HG02623 (cell line): ENCODE results near the gene CENPP.

Experiments
- ATAC-seq: cut with Tn5 transposase; IDR thresholded peaks from one replicate; pipeline ENCODE4 v1.9.1; 2021; ENCODE audit warnings: moderate library complexity; ENCODE audit not compliant: unreplicated experiment

CENPP gene

DNA sequence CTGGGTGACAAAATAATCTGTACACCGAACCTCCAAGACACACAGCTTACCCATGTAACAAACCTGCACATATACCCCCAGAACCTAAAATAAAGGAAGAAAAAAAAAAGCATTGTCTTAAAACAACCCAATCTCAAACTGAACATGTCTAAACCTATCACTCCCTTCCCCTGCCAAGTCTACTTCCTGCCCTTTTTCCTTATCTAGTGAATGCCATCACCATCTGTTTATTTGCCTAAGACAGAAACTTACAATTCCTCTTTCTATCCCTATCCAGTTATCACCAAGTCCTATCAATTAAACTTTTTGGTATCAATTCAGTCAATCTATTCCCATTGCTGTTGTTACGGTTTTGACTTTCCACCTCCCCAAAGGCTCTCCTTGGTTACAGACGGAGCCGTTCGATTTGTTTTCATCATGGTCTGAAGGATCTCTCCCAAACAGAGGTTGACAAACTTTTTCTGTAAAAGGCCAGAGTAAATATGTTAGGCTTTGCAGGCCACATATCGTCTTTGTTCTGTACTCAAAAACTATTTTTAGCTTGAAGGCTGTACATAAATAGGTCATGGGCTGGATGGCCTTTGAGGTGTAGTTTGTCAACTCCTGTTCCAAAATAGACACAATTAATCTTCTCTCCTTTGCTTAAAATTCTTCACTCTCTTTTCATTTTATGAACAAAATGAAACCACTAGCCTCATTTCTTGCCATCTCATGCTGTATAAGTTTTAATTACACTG lies 12.7 kb upstream of the CENPP start:
- ATAC-seq: no peak

DNA sequence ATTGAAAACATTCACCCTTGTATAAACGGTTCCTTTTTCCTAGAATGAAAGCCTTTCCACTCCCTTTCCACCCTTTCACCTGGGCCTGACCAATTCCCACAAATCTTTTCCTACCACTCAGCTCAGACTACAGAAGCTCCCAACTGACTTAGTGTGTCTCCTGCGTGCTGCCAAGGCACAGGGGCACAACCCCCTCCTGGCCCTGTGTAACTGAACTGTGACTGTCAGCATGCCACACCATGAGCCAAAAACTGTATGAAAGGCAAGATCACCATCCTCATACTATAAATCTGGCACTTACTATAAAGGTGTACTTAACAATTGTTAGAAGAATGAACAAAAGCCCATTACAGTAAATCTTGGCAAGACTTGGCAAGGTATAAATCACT lies 12.1 kb upstream of the CENPP start:
- ATAC-seq: no peak

DNA sequence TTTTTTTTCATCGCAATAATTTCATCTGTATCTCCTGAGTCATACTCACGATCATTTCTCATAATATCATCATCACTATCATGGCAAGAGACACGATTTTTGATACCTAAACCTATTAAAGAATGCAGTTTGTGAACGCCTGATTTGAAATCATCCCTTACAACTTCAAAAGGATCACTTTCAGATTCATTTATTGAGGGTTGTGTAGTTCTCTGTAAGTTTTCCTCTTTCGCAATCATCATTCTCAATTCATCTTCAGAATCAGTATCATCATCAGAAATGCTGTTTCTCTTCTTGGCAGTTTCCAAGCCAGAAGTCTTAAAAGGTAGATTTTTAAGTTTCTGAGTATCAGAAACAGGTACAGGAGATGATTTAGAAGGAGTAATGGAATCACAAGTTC lies 10.3 kb upstream of the CENPP start:
- no peak for ATAC-seq

DNA sequence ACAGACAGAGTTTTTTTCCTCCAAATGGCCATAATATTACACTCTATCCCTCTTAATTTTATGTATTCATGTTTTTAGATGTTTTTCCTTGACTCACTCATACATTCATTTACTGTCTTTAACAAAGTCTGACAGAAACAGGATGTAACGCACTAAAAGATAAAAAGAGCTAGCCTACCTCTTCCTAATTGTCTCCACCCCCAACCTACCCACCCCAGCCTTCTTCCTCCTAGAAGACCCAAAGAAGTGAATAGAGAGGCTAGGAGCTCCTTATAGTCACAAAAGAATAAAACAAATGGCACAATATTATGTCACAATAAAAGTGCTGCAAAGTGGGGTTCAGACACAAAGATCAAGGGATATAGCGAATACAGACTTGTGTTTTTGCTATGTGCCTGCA lies 1.3 kb upstream of the CENPP start:
- no peak for ATAC-seq

DNA sequence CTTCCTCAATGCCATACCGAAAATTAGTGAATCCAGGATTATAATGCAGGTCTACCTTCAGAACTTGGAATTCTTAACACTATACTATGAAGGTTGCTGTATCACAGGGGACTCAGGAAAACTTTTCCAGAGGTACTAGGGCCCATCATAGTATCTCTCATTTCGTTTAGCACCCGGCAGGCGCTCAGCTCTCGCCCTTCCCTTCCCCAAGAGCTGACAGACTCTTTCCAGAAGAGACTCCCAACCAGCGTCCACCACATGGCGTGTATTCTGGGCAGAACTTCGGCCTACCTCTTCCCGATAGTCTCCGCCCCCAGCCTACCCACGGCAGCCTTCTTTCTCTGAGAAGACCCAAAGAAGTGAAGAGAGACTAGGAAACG lies 874 bp upstream of the CENPP start:
- no peak for ATAC-seq

- no peak for ATAC-seq
Observed at GRCh38 chr9:92325991-92326500, 293 bp downstream of the CENPP start.

DNA sequence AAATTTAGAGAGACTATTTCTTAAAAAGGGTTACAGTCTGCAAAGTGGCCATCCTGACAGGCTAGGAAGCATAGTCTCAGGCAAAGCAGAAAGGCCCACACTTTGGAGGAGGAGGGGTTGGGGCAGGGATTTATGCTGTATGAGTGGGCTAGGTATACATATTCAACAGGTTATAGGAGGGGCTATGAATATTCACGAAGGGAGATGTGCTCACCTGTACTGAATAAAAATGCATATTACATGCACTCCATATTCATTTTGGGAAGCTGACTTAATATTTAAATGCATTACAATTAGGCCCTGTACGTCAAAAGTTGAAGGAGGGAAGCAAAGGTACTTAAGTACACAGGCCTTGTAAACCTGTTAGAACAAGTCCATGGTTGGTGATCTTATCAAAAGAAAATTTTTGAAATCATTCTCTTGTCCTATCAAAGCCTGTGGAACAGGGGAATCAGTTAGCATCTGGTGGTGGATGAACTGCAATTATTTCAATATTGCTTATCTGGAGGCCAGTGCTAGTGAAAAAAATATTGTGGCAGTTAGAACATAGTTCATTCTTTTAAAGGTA lies 1.6 kb downstream of the CENPP start:
- no peak for ATAC-seq

- no peak for ATAC-seq
Observed at GRCh38 chr9:92328225-92328624, 2.5 kb downstream of the CENPP start.

- ATAC-seq: no peak
Observed at GRCh38 chr9:92332577-92333281, 7.0 kb downstream of the CENPP start.

GRCh38 chr9:92333282-92333634 lies 7.5 kb downstream of the CENPP start:
- ATAC-seq: no peak

- ATAC-seq: no peak
Observed at GRCh38 chr9:92341578-92341977, 15.8 kb downstream of the CENPP start.

DNA sequence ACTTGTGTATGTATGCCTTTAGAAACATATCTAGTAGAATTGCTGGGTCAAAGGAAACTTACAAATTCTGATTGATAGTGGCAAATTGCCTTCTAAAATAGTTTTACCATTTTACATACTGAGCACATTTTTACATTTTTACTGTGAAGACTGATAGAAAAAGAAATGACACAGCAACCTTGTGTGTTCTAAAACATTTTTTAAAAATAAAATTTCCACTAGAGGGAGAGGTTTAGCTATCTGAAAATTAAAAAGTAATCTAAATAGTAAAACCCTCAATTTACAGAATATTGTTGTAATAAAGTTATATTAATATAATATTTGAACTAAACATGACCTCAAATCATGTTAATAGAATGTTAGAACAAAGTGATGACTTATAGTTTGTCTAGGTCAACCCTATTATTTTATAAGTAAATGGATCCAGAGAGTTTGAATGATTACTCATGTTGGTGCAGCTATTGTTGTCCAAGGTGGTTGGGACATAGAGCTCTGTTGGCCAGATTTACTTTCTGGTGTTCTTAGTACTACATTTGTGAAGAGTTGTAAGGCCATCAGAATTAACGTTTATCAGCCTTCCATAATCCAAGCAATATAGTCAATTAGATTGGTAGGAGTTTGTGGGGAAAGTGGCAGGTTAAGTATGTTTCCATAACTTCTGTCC lies 17.2 kb downstream of the CENPP start:
- ATAC-seq: no peak

GRCh38 chr9:92345582-92345981 lies 19.8 kb downstream of the CENPP start:
- no peak for ATAC-seq

GRCh38 chr9:92349771-92350739 lies 24.3 kb downstream of the CENPP start:
- ATAC-seq: no peak

DNA sequence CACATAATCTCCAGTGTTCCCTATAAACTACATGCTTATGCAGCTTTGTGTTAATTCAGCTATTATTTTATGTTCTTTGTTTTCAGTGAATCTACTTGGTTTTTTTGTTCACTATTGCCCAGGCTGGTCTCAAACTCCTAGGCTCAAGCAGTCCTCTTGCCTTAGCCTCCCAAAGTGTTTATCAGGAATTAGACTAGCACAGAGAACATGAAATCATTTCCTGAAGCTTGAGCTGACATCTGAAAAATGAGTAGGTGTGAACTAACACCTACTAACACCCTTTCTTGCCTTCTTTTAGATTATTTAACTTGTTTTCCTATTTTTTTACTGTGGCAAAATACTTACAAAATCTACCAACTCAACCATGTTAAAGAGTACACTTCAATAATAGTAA lies 25.0 kb downstream of the CENPP start:
- no peak for ATAC-seq

- ATAC-seq: no peak
Observed at GRCh38 chr9:92353051-92353450, 27.3 kb downstream of the CENPP start.

- no peak for ATAC-seq
Observed at GRCh38 chr9:92359394-92359995, 33.7 kb downstream of the CENPP start.

- no peak for ATAC-seq
Observed at GRCh38 chr9:92360083-92360482, 34.3 kb downstream of the CENPP start.

DNA sequence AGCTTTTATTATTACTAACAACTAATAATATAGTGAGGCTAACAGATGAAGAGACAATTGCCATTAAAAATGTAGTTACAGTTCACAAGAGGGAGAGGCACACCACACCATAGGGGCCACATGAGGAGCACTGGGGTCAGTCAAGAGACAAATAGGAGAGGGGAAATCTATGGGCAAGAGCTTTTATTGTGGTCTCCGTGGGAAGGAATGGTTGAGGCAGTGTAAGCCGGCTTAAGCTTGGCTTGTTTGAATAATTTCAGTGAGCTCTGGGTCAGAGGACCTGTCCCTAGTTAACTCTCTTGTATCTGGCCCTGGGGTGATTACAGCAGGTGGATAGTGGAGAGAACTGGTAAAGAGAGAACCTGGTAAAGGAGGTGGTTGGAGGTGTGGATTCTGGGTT lies 43.3 kb downstream of the CENPP start:
- no peak for ATAC-seq

GRCh38 chr9:92373167-92373566 lies 47.4 kb downstream of the CENPP start:
- ATAC-seq: no peak
